Omental fat pad (tissue), 4 donors: ENCODE results near the gene DLGAP4. TPM values are rescaled to one million over a fixed set of nuclear protein-coding genes. Genes with fewer than 3 reads are reported as not detected.

Source experiments
- ATAC-seq: fragments of 150-250 bp; one replicate; pipeline ENCODE4 v1.9.1; 2016; ENCODE audit warnings: mild to moderate bottlenecking, moderate library complexity; ENCODE audit not compliant: low FRiP score
- DNase-seq: peaks from one replicate; pipeline ENCODE4 v3.0.0-alpha.2; 2019; ENCODE audit warnings: low spot score
- CTCF ChIP-seq, 3 donors: fragments of 450-650 bp; IDR thresholded peaks; one replicate each; pipeline ENCODE4 v1.5.1; 2016 to 2017; ENCODE audit warnings: antibody characterized with exemption in 3 of 3, mild to moderate bottlenecking in 3 of 3, moderate library complexity in 2 of 3
- total RNA-seq, 4 donors: library from RNA; depleted of rRNA; stranded (reverse); fragments of >200 nt; gene quantifications; one replicate each; pipeline ENCODE4 v1.1.0, GENCODE V29; 2016

Gene DLGAP4
- total RNA-seq, 4 donors from 2014 or later, result 26.0 to 42.6 (median 30.7) TPM

GRCh38 chr20:36308986-36309385 is 2.8 kb downstream of the DLGAP4 start:
- DNase-seq (no peak), ATAC-seq (no peak)
- no peak for TF ChIP-seq CTCF (IDR thresholded peaks at IDR 0.05)

GRCh38 chr20:36309643-36310042 is 3.5 kb downstream of the DLGAP4 start:
- no peak for DNase-seq
- no peak for ATAC-seq

GRCh38 chr20:36310215-36310981 is 4.3 kb downstream of the DLGAP4 start:
- DNase-seq (no peak), ATAC-seq (no peak)
- no peak for TF ChIP-seq CTCF (IDR thresholded peaks at IDR 0.05)

More at GRCh38 chr20:36309643-36310042, 3.5 kb downstream of the DLGAP4 start:
- TF ChIP-seq CTCF (IDR thresholded peaks at IDR 0.05), result no peak

GRCh38 chr20:36311141-36311853 is 5.2 kb downstream of the DLGAP4 start:
- ATAC-seq (no peak), DNase-seq (no peak)
- TF ChIP-seq CTCF (IDR thresholded peaks at IDR 0.05), result no peak

- TF ChIP-seq CTCF (IDR thresholded peaks at IDR 0.05), result no peak
- ATAC-seq (no peak), DNase-seq (no peak)
Measured at GRCh38 chr20:36311854-36312723, 6.0 kb downstream of the DLGAP4 start.

- ATAC-seq, result no peak
- no peak for TF ChIP-seq CTCF (IDR thresholded peaks at IDR 0.05)
- DNase-seq, result no peak
Measured at GRCh38 chr20:36312724-36313441, 6.7 kb downstream of the DLGAP4 start.
